ENCODE data around the gene CALU.

Gene CALU

DNA sequence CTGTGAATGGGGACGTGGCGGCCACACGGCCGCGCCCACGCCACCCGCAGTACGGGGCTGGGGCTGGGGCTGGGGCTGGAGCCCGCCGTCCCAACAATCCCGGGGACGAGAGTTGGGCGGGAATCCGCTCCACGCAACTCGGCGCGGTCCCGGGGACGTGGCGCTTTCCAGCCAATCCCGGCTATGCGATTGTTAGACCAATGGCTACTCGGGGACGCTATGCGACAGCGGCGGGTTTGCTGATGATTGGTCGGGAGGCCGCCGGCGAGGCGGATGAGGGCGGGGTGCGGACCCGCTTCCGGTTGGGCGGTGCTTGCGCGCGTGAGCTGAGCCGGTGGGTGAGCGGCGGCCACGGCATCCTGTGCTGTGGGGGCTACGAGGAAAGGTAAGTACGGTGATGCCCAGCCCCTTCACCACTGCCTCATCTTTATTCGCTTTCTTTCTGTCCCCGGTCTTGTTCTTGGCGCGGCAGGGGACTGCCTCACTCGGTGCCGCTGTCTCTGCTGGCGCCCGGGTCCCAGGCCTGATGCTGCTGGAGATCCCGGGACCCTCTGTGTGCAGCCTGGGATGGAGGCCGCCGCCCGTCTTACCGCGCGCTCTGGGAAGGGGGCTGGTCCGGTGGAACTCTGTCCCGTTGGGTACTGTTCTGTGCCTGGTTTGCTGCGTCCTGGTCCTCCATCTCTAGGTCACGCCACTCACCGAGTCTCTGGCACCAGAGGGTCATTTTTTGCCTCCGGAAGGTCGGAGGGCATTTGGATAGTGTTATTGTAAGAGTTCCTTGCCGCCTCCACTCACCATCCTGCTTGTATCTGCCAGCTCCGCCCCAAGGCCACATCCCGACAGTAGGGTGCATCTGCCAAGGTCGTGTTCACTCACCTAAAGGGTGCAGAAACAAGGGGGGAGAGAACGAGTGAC lies at the start of gene CALU:
TSS of gene CALU (plus strand) at position 312 of the 915 bp plus-strand sequence. CDS start 9,225 bp downstream, outside the sequence.
- Mint-ChIP-seq H3K4me3 (peak within 1 kb of the TSS; percentile 100), H3K27ac (peak within 1 kb of the TSS; percentile 99), H3K36me3 (ENCODE audit: low read depth) (peaks cover 14% of the 10 kb centered on the region), H3K27me3 (ENCODE audit: low read depth) (peaks cover 3% of the 10 kb centered on the region), H3K9me3 (no peaks in the 10 kb centered on the region), H3K4me1 (ENCODE audit: low read depth) (peaks cover 35% of the 10 kb centered on the region)
- peak; percentile 95 for DNase-seq (ENCODE audit: low spot score)

DNA sequence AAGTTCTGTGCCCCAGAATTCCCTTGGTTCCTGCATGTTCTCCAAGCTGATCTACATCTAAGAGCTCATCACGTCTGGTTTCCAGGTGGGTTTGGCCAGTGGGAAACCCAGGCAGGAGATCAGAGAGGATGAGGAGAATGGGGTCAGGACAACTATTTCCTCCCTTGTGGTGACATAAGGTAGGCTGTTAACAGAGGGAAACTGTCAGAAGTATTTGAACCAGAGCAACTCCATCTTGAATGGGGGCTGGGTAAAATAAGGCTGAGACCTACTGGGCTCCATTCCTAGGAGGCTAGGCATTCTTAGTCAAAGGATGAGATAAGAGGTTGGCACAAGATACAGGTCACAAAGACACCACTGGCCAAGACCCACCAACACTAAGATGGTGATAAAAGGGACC lies 47.9 kb upstream of the CALU start:
- Mint-ChIP-seq H3K36me3 (ENCODE audit: low read depth) (no peaks in the 10 kb centered on the region), H3K4me1 (ENCODE audit: low read depth) (no peaks in the 10 kb centered on the region), H3K4me3 (no peak overlapping the region), H3K27me3 (ENCODE audit: low read depth) (peaks cover 21% of the 10 kb centered on the region), H3K9me3 (no peaks in the 10 kb centered on the region), H3K27ac (no peak overlapping the region)
- DNase-seq (ENCODE audit: low spot score) = no peak

DNA sequence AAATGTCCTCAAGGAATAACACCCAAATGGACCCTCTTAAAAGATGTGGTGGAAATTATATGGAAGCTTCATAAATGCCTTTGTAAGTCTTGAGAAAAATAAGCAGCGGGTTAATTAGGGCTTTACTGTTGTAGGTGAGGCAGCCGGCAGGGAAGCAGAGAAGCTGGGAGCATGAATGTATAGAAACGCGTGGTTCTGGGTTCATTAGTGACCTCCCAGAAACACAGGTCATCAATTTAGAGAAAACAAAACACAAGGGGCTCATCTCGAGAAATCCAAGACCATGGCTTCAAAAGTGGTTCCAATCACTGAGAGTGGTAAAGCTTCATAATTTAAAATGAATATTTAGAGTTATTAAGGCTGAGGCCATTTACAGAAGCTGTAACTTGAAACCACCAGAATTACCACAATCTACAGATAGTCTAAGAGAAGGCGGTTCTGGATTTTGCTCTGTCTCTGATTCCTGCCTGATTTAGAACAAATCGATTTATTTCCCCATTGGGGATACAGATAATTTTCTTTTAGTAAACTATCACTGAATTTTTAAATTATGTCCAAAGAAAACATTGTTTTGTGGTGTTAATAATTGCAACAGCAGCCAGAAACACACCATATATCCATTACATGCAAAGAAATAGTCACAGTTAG lies 46.4 kb upstream of the CALU start:
- Mint-ChIP-seq H3K36me3 (ENCODE audit: low read depth) (no peaks in the 10 kb centered on the region), H3K27me3 (ENCODE audit: low read depth) (peaks cover 36% of the 10 kb centered on the region), H3K27ac (no peak overlapping the region), H3K4me1 (ENCODE audit: low read depth) (peaks cover 4% of the 10 kb centered on the region), H3K4me3 (no peak overlapping the region), H3K9me3 (no peaks in the 10 kb centered on the region)
- DNase-seq (ENCODE audit: low spot score) = no peak

DNA sequence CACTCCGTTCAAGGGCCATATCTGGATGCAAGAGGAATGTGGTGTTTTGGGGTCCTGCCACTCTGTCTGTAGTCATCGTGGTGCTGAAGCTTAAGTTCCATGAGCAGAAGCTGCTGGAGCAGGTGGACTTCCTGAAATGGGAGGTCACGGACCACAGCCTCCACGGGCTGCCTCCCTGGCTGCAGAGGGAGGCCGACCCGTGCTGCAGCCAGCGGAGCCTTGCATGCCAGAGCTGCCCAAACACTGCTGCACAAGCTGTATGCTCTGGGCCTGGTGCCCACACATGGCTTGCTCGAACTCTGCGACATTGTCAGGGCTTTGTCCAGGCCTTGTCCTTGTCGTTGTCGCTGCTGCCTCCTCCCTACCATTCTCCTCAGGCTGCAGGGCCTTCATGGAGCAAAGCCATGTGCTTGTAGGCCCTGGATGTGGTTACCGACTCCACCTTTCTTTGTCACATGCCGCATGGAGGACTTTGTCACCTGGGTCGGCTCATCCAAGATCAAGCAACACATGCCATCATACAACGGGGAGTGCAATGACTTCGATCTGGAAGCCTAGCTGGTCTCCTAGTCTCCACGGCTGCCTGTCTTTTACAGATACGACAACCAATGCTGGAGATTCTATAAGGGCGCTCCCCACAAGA lies 45.7 kb upstream of the CALU start:
- H3K36me3 Mint-ChIP-seq (ENCODE audit: low read depth) = no peaks in the 10 kb centered on the region
- H3K27me3 Mint-ChIP-seq (ENCODE audit: low read depth) = peaks cover 42% of the 10 kb centered on the region
- H3K27ac Mint-ChIP-seq = no peak overlapping the region
- H3K4me1 Mint-ChIP-seq (ENCODE audit: low read depth) = peaks cover 5% of the 10 kb centered on the region
- DNase-seq (ENCODE audit: low spot score) = no peak
- no peak overlapping the region for H3K4me3 Mint-ChIP-seq
- no peaks in the 10 kb centered on the region for H3K9me3 Mint-ChIP-seq

DNA sequence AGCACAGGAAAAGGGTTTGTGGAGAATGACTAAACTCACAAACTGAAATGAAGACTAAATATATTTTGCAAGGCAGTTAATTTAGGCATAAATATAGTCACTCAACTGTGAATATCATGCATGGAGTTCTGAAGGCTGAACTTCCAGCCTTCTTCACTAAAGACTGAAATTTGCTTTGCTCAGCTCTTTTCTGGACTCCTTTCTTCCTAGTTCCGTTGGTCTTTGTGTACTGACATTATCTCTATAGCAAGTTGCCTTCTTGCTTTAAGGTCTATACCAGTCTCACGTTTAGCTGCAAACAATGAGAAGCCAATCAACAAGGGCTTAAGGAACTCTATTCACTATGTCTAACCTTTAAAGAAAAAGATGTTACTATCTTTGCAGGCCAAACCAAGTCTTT lies 44.4 kb upstream of the CALU start:
- Mint-ChIP-seq H3K27me3 (ENCODE audit: low read depth) (peaks cover 51% of the 10 kb centered on the region), H3K27ac (no peak overlapping the region)

DNA sequence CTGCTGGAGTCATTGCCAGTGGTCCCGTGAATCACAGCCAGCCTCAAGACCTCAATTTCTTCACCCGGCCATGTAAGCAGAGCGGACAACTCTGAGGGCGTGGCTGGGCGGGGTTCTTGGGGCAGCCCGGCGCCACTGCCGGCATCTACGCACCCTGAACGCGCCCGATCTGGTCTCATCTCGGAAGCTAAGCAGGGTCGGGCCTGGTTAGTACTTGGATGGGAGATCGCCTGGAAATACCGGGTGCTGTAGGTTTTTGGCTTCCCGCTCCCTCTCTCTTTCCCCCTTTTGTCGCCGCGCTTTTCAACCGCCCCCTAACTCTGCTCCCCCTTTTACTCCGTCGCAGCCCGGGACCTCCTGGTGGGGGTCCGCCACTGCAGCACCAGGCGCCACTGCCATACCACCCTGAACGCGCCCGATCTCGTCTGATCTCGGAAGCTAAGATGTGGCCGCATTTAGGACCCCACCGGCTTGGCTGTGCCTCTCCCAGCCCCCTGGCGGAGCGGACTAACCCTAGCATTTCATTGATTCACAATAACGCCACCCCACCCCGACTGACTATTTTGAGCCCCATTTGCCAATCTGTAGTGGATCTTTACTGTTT lies 41.8 kb upstream of the CALU start:
- H3K27ac Mint-ChIP-seq = no peak overlapping the region
- peak; percentile 60 for DNase-seq (ENCODE audit: low spot score)
- peaks cover 59% of the 10 kb centered on the region for H3K27me3 Mint-ChIP-seq (ENCODE audit: low read depth)
- H3K9me3 Mint-ChIP-seq = no peaks in the 10 kb centered on the region
- H3K36me3 Mint-ChIP-seq (ENCODE audit: low read depth) = no peaks in the 10 kb centered on the region
- H3K4me3 Mint-ChIP-seq = peak overlapping the region; percentile 85
- peaks cover 5% of the 10 kb centered on the region for H3K4me1 Mint-ChIP-seq (ENCODE audit: low read depth)

More for the DNA sequence above, 44.4 kb upstream of the CALU start:
- Mint-ChIP-seq H3K4me3 (no peak overlapping the region), H3K36me3 (ENCODE audit: low read depth) (no peaks in the 10 kb centered on the region), H3K9me3 (no peaks in the 10 kb centered on the region), H3K4me1 (ENCODE audit: low read depth) (peaks cover 5% of the 10 kb centered on the region)
- DNase-seq (ENCODE audit: low spot score) = no peak

DNA sequence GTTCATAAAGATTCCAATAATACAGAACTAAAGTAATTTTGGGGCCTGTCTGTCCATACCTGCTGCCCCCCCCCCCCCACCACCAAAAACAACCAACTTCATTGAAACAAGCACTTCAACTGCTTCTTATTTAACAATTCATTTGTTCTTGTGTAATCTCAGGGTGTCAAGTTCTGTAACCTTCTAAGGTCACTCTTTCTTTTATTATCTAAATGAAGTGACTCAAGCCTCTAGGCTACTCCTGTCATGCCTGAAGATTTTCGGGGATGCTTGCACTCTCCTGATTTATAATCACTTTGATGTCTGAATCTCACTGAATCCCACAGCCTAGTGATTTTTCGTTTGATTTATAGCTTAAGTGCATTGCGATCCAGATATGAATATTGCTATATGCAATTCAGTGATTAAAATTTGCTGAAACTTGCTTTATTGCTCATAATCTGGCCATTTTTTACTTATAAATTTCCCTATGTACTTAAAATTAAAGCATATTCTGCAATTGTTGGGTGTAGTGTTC lies 39.9 kb upstream of the CALU start:
- no peak for DNase-seq (ENCODE audit: low spot score)
- Mint-ChIP-seq H3K4me1 (ENCODE audit: low read depth) (peaks cover 5% of the 10 kb centered on the region), H3K4me3 (no peak overlapping the region), H3K27ac (no peak overlapping the region), H3K36me3 (ENCODE audit: low read depth) (no peaks in the 10 kb centered on the region), H3K9me3 (no peaks in the 10 kb centered on the region), H3K27me3 (ENCODE audit: low read depth) (peaks cover 68% of the 10 kb centered on the region)

DNA sequence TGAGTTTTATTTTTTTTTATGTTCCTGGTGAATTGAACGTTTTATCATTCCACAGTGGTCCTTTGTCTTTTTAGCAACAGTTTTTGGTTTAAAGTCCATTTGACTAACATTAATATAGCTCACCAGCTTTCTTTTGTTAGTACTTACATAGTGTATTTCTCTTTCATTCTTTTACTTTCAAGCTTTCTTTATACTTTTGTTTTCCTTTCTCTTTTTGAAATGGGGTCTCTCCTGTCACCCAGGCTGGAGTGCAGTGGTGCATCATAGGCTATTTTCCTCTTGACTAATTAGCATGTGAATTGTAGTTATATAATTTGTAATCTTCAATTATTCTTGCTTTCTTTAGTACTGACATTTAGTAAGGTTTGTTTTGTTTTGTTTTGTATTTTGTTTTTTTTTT lies 39.3 kb upstream of the CALU start:
- no peak for DNase-seq (ENCODE audit: low spot score)
- peaks cover 5% of the 10 kb centered on the region for H3K4me1 Mint-ChIP-seq (ENCODE audit: low read depth)
- H3K36me3 Mint-ChIP-seq (ENCODE audit: low read depth) = no peaks in the 10 kb centered on the region
- no peaks in the 10 kb centered on the region for H3K9me3 Mint-ChIP-seq
- H3K27ac Mint-ChIP-seq = no peak overlapping the region
- no peak overlapping the region for H3K4me3 Mint-ChIP-seq
- H3K27me3 Mint-ChIP-seq (ENCODE audit: low read depth) = peaks cover 68% of the 10 kb centered on the region

DNA sequence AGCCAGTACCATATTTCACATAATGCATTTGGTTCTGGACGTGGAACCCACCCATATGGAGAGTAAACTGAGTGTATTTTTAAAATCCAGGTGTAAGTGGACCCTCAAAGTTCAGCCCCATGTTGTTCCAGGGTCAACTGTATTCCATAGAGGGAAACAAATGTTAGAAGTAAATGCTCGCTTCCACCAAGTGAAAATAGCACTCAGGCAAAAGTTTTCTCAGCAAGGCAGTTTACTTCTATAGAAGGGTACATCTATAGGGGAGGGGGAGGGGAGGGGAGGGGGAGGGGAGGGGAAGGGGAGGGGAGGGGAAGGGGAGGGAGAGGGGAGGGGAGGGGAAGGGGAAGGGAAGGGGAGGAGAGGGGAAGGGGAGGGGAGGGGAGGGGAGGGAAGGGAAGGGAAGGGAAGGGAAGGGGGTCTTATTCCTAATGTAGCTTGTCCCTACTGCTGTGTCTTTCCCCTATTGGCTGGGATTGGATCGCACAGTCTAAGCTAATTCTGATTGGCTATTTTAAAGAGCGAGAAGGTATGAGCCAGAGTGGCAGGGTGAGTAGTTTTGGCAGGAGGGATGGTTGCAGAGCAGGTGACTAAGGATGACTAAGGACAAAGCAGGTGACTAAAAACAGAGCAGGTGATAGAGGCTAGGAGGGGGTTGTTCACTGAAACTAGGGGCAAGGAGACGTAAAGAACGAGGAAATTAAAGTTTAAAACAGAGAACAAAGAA lies 37.9 kb upstream of the CALU start:
- Mint-ChIP-seq H3K4me1 (ENCODE audit: low read depth) (peaks cover 5% of the 10 kb centered on the region), H3K27me3 (ENCODE audit: low read depth) (peaks cover 59% of the 10 kb centered on the region), H3K4me3 (no peak overlapping the region), H3K36me3 (ENCODE audit: low read depth) (no peaks in the 10 kb centered on the region), H3K27ac (no peak overlapping the region), H3K9me3 (no peaks in the 10 kb centered on the region)
- no peak for DNase-seq (ENCODE audit: low spot score)

DNA sequence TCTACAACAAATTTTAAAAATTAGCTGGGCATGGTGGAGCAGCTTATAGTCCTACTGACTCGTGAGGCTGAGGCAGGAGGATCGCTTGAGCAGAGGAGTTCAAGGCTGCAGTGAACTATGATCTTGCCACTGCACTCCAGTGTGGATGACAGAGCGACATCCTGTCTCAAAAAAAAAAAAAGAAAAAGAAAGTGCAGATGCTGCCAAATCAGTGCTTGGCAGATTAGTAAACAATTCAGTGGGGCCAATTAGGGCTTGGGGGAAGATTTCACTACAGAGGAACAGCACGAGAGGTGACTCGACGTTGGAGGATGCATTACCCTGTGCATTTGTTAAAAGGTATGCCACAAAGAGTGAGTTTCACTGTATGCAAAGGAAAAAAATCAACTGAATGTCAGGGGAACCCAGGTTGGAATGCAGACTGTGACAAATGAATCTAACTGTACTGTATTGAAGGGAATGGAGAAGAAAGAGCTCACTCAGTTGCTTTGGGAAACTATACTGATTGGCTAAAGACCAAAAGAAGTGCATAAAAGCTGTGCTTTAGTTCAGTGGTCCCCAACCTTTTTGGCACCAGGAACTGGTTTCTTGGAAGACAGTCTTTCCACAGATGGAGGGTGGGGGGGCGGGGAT lies 35.4 kb upstream of the CALU start:
- no peak overlapping the region for H3K27ac Mint-ChIP-seq
- DNase-seq (ENCODE audit: low spot score) = no peak
- H3K4me3 Mint-ChIP-seq = no peak overlapping the region
- no peaks in the 10 kb centered on the region for H3K9me3 Mint-ChIP-seq
- no peaks in the 10 kb centered on the region for H3K4me1 Mint-ChIP-seq (ENCODE audit: low read depth)
- no peaks in the 10 kb centered on the region for H3K36me3 Mint-ChIP-seq (ENCODE audit: low read depth)
- peaks cover 34% of the 10 kb centered on the region for H3K27me3 Mint-ChIP-seq (ENCODE audit: low read depth)

DNA sequence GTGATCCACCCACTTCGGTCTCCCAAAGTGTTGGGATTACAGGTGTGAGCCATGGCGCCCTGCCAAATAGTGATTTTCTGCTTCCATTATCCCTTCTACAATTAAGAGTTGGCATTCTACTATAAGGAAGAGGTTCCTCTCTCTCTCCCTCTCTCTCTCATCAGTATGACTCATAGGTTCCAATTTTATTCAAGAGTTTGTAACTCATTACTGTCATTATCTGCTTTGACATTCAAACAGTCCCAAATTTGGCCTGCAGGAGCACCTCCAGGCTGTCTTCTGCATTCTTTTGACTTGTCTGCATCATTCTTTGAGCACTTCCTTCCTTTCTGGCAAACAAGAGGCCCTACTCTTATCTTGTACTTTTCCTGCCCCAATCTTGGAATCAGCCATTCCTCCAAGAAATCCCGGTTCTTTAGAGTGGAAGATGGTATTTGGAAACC lies 33.2 kb upstream of the CALU start:
- no peak for DNase-seq (ENCODE audit: low spot score)
- no peaks in the 10 kb centered on the region for H3K36me3 Mint-ChIP-seq (ENCODE audit: low read depth)
- H3K27ac Mint-ChIP-seq = no peak overlapping the region
- no peaks in the 10 kb centered on the region for H3K9me3 Mint-ChIP-seq
- H3K4me1 Mint-ChIP-seq (ENCODE audit: low read depth) = no peaks in the 10 kb centered on the region
- peaks cover 28% of the 10 kb centered on the region for H3K27me3 Mint-ChIP-seq (ENCODE audit: low read depth)
- no peak overlapping the region for H3K4me3 Mint-ChIP-seq

DNA sequence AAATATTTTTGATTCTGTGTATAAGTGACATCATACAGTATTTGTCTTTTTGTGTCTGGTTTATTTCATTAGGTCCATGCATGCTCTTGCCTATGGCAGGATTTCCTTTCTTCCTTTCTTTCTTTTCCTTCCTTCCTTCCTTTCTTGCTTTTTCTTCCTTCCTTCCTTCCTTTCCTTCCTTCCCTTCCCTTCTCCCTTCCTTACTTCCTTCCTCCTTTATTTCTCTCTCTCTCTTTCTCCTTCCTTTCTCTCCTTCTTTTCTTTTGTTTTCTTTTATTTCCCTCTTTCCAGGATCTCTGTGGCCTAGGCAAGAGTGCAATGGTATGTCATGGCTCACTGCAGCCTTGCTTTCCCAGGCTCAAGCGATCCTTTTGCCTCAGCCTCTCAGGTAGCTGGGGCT lies 31.4 kb upstream of the CALU start:
- no peak overlapping the region for H3K27ac Mint-ChIP-seq
- peaks cover 18% of the 10 kb centered on the region for H3K27me3 Mint-ChIP-seq (ENCODE audit: low read depth)
- DNase-seq (ENCODE audit: low spot score) = no peak
- H3K4me1 Mint-ChIP-seq (ENCODE audit: low read depth) = no peaks in the 10 kb centered on the region
- H3K9me3 Mint-ChIP-seq = no peaks in the 10 kb centered on the region
- no peak overlapping the region for H3K4me3 Mint-ChIP-seq
- H3K36me3 Mint-ChIP-seq (ENCODE audit: low read depth) = no peaks in the 10 kb centered on the region

DNA sequence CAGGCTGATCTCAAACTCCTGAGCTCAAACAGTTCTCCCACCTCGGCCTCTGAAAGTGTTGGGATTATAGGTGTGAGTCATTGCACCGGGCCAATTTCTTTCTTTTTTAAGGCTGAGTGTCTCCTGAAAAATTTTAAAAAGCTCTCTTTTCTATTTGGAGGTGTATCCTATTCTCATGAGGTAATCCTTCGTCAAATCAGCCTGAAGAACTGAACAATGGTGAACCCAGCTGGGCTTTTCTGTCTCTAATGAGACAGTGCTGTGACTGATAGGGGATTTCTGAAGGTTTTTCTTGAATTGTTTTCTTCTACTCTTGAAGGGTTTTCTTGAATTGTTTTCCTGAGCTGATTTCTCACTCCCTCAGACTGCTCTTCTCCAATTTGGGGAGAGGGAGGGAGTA lies 30.9 kb upstream of the CALU start:
- Mint-ChIP-seq H3K4me3 (no peak overlapping the region), H3K27me3 (ENCODE audit: low read depth) (peaks cover 16% of the 10 kb centered on the region)

More for the DNA sequence above, 30.9 kb upstream of the CALU start:
- no peaks in the 10 kb centered on the region for H3K36me3 Mint-ChIP-seq (ENCODE audit: low read depth)
- H3K27ac Mint-ChIP-seq = no peak overlapping the region
- H3K9me3 Mint-ChIP-seq = no peaks in the 10 kb centered on the region
- DNase-seq (ENCODE audit: low spot score) = no peak
- H3K4me1 Mint-ChIP-seq (ENCODE audit: low read depth) = no peaks in the 10 kb centered on the region
